ENCODE results near the gene ELK3.
"Not testable (repeated sequence)": the region's sequence is repeated elsewhere in the genome, so short reads cannot be mapped to it uniquely, and the experiment has no call there.

Gene ELK3

DNA sequence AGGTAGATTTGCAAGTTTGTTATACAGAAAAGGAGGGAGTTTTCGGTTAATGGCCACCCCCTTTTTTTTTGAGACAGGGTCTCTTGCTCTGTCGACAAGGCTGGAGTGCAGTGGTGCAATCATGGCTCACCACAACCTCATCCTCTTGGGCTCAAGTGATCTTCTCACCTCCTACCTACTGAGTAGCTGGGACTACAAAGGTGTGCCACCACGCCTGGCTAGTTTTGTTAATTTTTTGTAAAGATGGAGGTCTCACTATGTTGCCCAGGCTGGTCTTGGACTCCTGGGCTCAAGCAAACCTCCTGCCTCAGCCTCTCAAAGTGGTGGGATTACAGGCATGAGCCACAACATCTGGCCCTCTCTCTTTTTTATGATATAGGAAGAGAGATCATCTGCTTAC lies 111.5 kb downstream of the ELK3 start:
- DNase-seq (ENCODE audit: low read depth in 2 of 2), result no peak

DNA sequence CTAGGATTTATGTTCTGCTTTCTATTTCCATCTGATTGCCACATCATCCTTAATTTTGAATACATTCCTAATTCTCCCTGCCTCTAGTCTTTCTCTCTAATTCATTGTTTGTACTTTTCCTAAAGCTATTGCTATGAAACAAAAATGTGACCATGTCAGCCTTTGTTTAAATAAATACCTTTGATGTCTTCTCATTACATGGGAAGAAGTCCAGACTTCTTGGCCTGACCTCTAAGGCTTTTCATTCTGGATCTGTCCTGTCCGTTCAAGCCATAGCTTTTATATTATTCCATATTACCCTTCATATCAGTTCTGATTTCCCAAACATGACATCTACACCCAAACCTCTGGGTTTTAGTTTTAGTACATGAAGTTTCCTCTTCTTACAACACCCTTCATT lies 114.7 kb downstream of the ELK3 start:
- DNase-seq (ENCODE audit: low read depth in 2 of 2), result no peak

DNA sequence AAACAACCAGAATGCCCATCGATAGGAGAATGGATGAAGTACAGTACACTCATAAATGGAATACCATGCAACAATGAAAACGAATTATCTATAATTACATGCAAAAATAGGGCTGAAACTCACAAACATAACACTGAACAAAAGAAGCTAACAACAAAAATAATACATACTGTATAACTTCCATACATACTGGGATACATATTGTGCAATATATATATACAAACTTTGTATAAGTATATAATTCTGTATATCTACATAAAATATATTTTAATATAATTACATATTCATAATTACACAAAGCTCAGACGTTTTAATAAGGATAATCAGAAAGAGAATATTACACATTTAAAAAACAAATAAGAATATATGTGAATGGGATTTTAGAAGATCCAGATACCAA lies 115.9 kb downstream of the ELK3 start:
- DNase-seq (ENCODE audit: low read depth in 2 of 2), result no peak

DNA sequence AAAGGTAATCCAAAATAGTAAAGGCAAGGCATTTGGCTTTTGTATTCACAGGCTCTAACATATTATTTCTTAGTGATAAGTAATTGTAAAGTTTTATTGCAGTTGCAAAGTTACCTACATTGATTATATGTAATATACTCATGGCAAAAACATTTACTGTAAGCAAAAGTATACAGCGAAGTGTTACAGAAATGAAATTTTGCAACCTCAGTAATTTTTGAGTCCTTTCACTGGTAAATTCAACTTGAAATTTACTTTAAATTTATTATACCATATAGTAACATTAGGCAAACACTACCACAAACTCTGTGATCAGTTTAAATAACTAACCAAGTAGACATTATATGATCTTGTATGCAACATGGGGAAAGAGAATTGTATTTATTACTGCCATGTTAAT lies 117.0 kb downstream of the ELK3 start:
- DNase-seq (ENCODE audit: low read depth in 2 of 2), result no peak

DNA sequence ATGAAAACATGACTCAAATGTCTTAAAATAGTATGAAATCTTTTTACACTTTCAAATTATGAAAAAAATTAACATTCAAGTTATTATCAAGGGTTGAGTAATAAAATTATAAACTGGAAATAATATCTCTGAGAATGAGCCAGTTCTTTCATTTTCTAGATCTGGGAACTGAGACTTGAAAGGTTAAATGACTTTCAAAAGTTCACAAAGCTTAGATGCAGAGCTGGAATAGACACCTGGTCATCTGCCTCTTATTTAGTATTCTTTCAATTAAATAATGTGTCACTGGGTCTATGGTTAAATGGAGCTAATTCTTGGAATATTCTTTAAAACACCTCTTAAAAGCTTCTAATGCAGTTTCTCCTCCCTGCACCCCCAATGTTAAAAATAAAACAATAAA lies 119.4 kb downstream of the ELK3 start:
- no peak for DNase-seq (ENCODE audit: low read depth in 2 of 2)

DNA sequence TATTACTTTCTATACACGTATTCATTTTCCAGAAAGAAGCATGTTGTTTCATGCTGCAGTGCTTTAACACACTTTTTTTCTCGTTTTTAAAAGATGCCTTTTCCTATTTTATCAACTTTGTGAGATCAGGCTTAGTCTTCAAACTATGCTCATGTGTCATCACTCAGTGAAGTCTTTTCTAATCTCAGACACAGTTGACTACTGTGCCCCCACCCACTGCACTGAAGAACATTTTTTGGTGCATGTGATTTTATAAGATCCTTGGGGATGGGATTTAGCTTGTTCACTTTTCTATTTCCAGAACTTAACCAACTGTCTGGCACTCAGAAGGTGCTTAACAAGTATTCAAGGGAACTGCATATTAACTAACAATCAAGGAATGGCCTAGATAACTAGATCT lies 120.5 kb downstream of the ELK3 start:
- DNase-seq (ENCODE audit: low read depth in 2 of 2), result no peak

DNA sequence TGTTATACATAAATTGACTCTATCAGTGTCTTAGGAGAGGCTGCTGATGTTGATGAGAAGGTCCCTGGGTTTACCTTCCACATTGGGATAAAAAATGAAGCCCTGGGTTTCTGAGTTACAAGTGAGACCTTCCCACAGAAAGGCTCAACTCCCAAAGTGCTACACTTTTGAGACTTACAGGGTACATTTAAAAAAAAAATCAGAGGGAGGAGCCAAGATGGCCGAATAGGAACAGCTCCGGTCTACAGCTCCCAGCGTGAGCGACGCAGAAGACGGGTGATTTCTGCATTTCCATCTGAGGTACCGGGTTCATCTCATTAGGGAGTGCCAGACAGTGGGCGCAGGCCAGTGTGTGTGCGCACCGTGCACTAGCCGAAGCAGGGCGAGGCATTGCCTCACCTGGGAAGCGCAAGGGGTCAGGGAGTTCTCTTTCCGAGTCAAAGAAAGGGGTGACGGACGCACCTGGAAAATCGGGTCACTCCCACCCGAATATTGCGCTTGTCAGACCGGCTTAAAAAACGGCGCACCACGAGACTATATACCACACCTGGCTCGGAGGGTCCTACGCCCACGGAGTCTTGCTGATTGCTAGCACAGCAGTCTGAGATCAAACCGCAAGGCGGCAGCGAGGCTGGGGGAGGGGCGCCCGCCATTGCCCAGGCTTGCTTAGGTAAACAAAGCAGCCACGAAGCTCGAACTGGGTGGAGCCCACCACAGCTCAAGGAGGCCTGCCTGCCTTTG lies 121.7 kb downstream of the ELK3 start:
- DNase-seq (ENCODE audit: low read depth in 2 of 2), result not testable (repeated sequence)

DNA sequence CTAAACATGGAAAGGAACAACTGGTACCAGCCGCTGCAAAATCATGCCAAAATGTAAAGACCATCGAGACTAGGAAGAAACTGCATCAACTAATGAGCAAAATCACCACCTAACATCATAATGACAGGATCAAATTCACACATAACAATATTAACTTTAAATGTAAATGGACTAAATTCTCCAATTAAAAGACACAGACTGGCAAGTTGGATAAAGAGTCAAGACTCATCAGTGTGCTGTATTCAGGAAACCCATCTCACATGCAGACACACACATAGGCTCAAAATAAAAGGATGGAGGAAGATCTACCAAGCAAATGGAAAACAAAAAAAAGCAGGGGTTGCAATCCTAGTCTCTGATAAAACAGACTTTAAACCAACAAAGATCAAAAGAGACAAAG lies 123.6 kb downstream of the ELK3 start:
- not testable (repeated sequence) for DNase-seq (ENCODE audit: low read depth in 2 of 2)
